B cell (primary cell): ENCODE data around the gene CDC42SE2.

ENCODE experiments used
- EZH2 ChIP-seq: IDR thresholded peaks from 2 replicates; pipeline ENCODE4 v1.6.1; 2012; ENCODE audit warnings: borderline replicate concordance, low read depth, mild to moderate bottlenecking, moderate library complexity, low read length; ENCODE audit not compliant: insufficient read depth, poor library complexity, severe bottlenecking
- TF ChIP-seq, protein P1 (sequence below): fragments of 200-600 bp; IDR thresholded peaks from one replicate; pipeline ENCODE4 v1.8.0; 2022; ENCODE audit warnings: antibody characterized with exemption, mild to moderate bottlenecking

DNA sequence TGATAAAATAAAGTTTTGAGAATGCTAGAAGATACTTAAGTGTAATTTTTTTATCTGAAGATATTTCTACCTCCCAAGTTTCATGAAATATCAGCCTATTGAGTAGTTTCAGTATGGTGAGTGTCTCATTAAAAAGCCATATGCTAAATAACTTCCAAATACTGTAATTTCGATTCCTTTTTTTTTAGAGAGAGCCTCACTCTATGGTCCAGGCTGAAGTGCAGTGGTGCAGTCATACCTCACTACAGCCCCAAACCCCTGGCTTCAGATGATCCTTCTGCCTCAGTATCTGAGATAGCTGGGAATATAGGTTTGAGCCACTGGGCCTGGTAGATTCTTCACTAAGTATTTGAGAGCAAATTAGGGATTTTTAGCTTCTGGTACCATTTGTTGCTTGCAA lies 24.5 kb downstream of the CDC42SE2 start:
- TF ChIP-seq, protein P1, sequence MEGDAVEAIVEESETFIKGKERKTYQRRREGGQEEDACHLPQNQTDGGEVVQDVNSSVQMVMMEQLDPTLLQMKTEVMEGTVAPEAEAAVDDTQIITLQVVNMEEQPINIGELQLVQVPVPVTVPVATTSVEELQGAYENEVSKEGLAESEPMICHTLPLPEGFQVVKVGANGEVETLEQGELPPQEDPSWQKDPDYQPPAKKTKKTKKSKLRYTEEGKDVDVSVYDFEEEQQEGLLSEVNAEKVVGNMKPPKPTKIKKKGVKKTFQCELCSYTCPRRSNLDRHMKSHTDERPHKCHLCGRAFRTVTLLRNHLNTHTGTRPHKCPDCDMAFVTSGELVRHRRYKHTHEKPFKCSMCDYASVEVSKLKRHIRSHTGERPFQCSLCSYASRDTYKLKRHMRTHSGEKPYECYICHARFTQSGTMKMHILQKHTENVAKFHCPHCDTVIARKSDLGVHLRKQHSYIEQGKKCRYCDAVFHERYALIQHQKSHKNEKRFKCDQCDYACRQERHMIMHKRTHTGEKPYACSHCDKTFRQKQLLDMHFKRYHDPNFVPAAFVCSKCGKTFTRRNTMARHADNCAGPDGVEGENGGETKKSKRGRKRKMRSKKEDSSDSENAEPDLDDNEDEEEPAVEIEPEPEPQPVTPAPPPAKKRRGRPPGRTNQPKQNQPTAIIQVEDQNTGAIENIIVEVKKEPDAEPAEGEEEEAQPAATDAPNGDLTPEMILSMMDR: no peak
- no peak for TF ChIP-seq EZH2
